NAMALWA (cell line): ENCODE results near the gene NRG2.

ENCODE experiments used
- DNase-seq: peaks from one replicate; pipeline ENCODE4 v3.0.0-alpha.2; 2015; ENCODE audit warnings: low spot score

Gene NRG2

GRCh38 chr5:139877129-139877597 lies 165.9 kb downstream of the NRG2 start:
- no peak for DNase-seq

GRCh38 chr5:139875957-139876356 lies 167.1 kb downstream of the NRG2 start:
- DNase-seq: no peak

DNA sequence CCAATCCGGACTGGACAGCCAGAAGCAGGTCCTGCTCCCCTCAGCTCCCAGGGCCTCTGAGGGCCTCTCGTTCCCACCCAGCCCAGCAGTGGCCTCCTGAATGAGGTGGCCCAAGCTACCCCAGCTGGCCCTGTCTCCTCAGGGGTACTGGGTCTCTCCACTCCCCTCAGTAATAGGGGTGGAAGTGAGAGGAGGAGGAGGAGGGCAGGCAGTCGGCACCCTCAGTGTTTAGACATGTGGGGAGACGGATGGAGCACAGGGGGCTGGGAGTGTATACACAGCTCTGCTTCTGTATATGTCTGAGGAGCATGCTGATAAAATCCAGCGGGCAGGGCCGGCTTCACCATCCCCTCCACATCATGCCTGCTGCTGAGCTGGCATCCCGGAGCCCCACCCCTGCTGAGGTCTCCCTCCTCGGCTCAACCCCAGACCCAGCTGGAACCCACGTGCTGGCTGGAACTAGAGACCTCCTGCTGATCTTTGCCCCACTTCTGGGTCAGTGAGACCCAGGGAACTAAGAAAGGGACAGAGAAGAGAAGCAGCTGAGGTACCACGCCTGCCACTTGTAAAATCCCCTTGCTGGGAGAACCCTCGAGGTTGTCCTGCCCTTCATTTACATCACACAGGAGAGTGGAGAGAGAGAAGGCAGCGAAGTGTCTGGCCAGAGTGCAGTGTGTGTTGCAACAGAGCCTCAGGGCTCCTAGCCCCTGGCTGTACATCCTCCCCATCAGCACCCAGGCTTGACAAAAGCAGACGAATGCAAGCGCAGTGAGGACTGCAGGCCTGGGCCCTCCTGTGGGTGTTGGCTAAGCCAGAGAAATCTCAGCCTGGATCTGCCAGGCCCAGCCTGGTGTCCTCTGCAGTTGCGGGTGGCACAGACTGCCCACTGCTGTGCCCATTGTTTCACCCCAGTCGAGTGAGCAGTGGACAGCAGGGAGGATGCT lies 170.0 kb downstream of the NRG2 start:
- DNase-seq: no peak

DNA sequence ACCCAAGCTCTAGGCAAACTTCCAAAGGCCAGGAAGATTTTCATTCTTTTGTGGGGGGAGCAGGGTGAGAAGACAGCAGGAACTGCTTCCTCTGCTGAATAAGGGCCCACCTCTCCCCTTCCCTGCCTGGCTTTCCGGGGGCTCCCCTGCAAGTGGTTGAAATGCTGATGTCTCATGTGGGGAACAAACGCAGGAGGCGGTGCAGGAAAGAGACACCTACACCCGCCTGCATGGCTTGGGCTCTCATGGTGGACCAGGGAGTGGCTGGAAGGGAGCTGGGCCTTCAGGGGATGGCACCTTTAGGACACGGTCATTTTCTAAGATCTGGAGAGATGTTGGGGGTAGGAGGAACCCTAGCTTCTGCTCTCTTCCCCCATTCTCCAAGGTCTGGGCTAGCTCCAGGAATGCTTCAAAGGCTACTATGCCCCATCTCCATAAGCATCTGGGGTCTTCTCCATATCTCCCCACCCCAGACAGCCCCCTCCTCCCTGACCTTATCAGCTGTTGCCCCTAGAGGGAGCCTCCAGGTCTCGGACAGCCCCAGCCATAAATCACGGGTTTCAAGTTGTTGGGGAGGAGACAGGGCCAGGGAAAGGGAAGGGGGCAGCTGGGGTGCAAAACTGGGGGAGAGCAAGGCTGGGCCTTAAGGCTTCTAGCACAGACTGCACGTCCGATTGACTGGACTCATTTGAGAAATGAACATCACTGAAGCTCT lies 170.9 kb downstream of the NRG2 start:
- DNase-seq: peak; percentile 13

DNA sequence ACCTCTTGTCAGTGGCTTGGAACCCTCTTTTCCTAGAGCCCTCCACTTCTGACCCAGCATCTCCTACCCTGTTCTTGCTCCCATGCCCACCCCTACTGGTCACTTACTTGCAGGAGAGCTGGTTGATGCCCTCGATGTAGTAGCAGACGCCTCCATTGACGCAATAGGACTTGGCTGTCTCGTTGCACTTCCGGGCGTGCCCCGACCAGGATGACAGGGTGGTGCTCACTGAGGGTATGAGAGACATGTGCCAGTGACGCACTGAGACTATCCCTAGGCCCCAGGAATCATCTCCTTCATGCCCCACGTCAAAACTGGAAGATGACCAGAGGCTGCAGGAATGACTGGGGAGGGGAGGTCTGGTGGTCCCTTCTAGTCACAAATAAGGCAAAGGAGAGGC lies 171.5 kb downstream of the NRG2 start:
- DNase-seq: no peak

GRCh38 chr5:139870677-139871076 lies 172.4 kb downstream of the NRG2 start:
- no peak for DNase-seq

DNA sequence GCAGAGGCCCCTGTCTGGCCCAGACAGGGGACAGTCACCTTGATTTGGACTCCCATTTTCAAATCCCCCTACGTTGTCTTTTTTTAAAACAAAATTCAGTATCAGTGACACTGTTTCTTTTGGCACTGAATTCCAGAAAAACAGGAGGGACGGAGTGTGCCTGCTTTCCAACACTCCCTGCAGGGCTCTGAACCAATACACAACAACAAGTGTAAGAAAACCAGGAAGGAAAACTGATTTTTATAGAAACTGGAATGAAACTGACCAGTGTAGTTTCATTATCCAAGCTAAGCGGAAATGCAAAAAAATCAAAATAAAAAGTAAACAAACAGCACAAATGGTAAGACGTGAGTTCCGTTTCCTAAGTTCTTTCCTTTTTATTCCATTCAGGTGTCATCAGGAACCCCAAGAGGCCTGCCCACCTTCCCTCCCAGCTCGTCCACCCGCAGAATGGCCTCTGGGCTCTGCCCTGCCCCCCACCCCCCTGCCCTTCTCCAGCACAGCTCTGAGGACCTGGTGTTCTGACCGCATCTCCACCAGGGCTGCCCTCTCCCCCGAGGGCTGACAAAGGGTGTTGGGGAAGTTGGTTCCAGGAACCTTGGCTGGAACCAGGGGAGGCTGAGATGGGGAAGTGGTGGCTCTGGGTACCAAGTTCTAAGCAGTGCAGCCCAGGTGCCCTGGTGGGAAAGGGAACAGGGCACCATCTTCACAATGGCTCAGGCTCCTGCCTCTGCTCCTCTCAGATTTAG lies 173.9 kb downstream of the NRG2 start:
- DNase-seq: no peak

GRCh38 chr5:139867581-139867980 lies 175.5 kb downstream of the NRG2 start:
- no peak for DNase-seq

DNA sequence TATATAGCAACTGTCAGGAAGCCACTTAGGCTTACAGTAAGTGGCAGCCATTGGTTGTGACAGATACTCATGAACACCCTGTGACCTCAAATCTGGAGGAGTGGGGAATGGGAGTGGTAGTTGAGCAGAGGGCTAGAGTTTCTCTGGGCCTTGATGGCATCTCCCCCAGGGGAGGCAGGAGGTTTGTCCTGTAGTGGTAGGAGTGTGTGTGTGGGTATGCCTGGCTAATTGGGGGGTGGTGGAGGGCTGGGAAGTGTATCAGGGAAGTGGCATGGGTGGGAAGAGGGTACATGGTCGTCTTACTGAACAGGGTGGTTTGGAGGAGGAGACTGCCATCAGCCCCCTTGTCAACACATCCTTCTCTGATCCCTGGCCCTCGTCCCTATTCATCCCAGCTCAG lies 176.0 kb downstream of the NRG2 start:
- no peak for DNase-seq

GRCh38 chr5:139864716-139865483 lies 178.2 kb downstream of the NRG2 start:
- DNase-seq: no peak

- DNase-seq: peak; percentile 69
These were observed 179.1 kb downstream of the NRG2 start for GRCh38 chr5:139863855-139864558.

DNA sequence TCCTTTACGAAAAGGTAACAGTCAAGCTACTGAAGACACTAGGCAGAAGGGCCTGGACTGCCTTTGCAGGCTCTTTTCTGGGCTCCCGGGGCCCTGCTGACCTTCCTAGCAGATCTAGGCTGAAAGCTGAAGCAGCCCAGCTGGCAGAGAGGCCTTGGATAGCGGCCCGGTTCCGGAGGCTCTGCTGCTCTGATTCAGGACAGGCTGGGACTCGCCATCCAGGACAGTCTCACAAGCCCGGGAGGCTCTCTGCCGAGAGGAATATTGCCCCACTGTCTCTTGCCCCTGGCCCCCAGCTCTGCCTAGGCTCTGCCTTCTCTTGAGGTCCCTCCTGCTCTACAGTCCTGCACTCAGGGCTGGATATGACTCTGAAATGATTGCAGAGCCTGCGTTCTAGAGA lies 179.7 kb downstream of the NRG2 start:
- DNase-seq: no peak

DNA sequence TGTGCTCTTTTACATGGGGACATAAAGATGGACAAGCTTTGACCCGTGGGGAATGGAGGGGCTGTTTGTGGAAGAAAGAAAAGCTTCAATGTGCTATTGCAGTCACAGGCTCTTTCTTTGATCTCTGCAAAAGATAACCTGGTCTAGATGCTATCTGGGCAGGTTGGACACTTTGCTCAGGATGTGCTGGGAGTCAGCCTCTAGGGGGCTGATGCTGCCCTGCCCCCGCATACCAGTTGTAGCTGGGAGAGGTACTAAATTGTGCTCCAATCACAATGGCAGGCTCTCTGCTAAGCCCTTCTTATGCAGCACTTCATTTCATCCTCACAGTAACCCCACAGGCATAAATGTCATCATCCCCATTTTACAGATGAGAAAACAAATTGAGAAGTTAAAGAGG lies 180.3 kb downstream of the NRG2 start:
- peak; percentile 35 for DNase-seq

GRCh38 chr5:139862313-139862712 lies 180.8 kb downstream of the NRG2 start:
- peak; percentile 44 for DNase-seq

GRCh38 chr5:139861889-139862207 lies 181.3 kb downstream of the NRG2 start:
- no peak for DNase-seq

DNA sequence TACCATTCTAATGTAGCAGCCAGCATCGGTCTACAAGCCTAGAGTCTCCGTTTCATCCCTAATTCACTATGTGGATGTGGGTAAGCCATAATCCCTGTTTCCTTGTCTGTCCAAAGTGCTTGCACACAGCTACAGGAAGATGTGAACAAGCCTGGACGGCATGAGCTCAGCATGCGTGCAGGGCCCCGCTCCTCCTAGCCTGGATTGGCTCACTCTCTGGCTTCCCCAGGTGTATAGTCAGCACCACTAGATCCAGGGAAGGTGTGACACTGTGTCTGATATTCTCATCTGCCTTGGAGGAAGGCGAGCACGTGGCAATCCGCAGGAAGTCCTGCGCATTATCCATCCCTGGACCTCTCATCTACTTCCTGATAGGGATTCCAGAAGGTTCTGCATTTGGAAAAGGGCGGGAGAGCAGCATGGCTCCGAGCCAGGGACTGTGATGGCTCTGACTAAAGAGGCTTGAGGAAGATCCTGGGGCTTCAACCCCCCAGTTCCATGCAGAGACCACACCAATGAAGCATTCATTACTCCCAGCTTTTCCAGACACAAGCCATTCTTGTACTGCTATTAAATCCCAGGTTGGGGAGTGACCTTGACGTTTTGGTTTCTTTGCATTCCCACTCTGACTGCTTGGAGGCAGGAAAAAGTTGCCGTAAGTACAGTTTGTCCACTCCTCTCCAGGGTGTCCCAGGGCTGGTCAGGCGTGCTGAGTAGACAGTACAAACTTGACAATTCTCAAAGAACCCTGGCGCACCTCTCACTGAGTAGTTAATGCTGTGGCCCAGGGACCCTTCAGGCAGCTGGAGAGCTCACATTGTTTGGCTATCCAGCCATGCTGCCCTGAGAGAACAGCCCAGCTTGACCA lies 181.8 kb downstream of the NRG2 start:
- no peak for DNase-seq

DNA sequence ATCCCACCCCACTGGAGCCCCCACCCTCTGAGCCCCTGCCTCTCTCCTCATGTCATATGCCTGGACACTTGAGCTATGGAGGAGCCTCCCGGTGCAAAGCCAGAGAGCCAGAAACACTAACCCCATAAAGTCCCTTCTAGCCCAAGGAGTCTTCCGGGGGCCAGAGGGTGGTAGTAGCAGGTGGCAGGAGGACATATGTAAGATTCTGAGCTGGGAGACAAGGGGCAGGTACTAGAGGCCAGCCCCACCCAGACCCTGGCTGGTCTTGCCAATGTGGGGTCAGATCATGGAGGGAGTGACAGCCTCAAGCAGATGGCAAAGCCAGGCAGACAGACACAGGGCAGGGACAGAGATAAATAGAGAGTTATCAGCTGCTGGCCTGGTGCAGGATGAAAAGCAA lies 184.1 kb downstream of the NRG2 start:
- no peak for DNase-seq

GRCh38 chr5:139856714-139857113 lies 186.4 kb downstream of the NRG2 start:
- DNase-seq: no peak

DNA sequence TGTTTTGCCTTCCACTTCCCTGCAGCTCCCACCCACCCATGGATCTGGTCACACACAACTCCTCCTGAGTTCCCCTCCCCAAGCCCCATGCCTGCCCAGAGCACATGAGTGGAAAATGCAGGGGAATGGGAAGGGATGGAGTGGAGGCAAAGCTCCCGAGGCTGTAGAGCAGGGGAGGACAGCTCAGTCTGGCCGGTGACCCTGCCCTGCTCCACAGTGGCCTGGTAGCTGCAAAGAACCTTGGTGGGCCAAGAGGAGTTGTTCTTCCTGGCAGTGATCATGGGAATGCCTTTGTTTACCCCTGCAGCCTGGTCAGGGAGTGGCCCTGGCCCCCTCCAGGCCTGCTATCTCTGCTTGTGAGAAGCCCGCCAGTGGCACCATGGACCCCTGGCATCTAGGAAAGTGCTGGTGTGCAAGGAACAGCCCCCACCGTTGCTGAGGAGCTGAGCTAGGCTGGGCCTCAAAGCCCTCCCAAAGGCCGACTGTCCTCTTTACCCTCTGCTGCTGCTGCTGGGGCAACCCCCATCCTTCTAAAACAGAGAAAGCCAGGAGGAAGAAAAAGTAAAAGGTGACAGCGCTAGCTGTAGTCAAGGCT lies 187.1 kb downstream of the NRG2 start:
- no peak for DNase-seq

- DNase-seq: no peak
These were observed 187.6 kb downstream of the NRG2 start for GRCh38 chr5:139855451-139855850.
